Naive thymus-derived CD8-positive, alpha-beta T cell (primary cell): ENCODE data around the gene UFSP2. TPM values are rescaled to one million over a fixed set of nuclear protein-coding genes. Genes with fewer than 3 reads are reported as not detected.
A peak's percentile ranks its signal among the peaks of the same experiment; 100 is the strongest.

Experiments used
- ATAC-seq, 2 donors: fragments of 150-1000 bp; cut with Tn5 transposase in 1 of 2; sonication (Bioruptor Pico), chemical (Tn5 transposase) in 1 of 2; 1 replicate in 1 of 2; 2 replicates in 1 of 2; pipeline ENCODE4 v1.10.0; 2021; ENCODE audit warnings: mild to moderate bottlenecking in 2 of 2, moderate library complexity in 2 of 2
- POLR2A ChIA-PET: fragments of 350-600 bp; sonication (Branson Sonifier 250); formaldehyde crosslinking; loops from one replicate; lab custom pipeline; 2021; ENCODE audit warnings: antibody characterized with exemption; lab: Charles Lee
- DNase-seq, 10 donors: peaks; one replicate each; pipeline versions ENCODE4 v3.0.0 to v3.0.0-alpha.2; 2020 to 2022
- H3K27ac Mint-ChIP-seq, 10 donors: one replicate each; pipeline ENCODE4 v1.8.0; 2020 to 2022; ENCODE audit warnings: mild to moderate bottlenecking in 10 of 10, mixed read lengths in 10 of 10, moderate library complexity in 4 of 10, inconsistent platforms in 1 of 10
- H3K27me3 Mint-ChIP-seq, 5 donors: one replicate each; pipeline ENCODE4 v1.8.0; 2021 to 2022; ENCODE audit warnings: mixed read lengths in 5 of 5
- H3K36me3 Mint-ChIP-seq, 3 donors: one replicate each; pipeline ENCODE4 v1.8.0; 2020 to 2022; ENCODE audit warnings: mixed read lengths in 3 of 3, mild to moderate bottlenecking in 2 of 3, inconsistent platforms in 1 of 3
- H3K4me1 Mint-ChIP-seq, 4 donors: one replicate each; pipeline ENCODE4 v1.8.0; 2021 to 2022; ENCODE audit warnings: mixed read lengths in 4 of 4
- H3K4me3 Mint-ChIP-seq, 10 donors: one replicate each; pipeline ENCODE4 v1.8.0; 2020 to 2022; ENCODE audit warnings: mild to moderate bottlenecking in 10 of 10, mixed read lengths in 10 of 10, moderate library complexity in 6 of 10, inconsistent platforms in 1 of 10
- H3K9me3 Mint-ChIP-seq, 9 donors: one replicate each; pipeline ENCODE4 v1.8.0; 2020 to 2022; ENCODE audit warnings: mixed read lengths in 9 of 9, mild to moderate bottlenecking in 3 of 9, inconsistent platforms in 1 of 9, moderate library complexity in 1 of 9
- polyA plus RNA-seq, 3 donors: library from polyadenylated mRNA; unstranded; fragments of 300-500 nt; fragmentation: Illumina TruSeq; gene quantifications; one replicate each; pipeline ENCODE4 v1.2.3, GENCODE V29; 2021
- total RNA-seq, 8 experiments: library from RNA in 2 of 8; stranded (reverse) in 2 of 8; gene quantifications; one replicate each; pipeline ENCODE4 v1.2.3 and lab custom pipeline; 2021 to 2026

UFSP2 gene
- total RNA-seq (10 to 100 TPM; 22.9 to 34.8 TPM), polyA plus RNA-seq (10 to 100 TPM; 34.7 to 53.9 (median 45.2) TPM), total RNA-seq (lab: John Stamatoyannopoulos, UW) (15.6 to 34.8 (median 24.7) reads per million in 6 experiments)

DNA sequence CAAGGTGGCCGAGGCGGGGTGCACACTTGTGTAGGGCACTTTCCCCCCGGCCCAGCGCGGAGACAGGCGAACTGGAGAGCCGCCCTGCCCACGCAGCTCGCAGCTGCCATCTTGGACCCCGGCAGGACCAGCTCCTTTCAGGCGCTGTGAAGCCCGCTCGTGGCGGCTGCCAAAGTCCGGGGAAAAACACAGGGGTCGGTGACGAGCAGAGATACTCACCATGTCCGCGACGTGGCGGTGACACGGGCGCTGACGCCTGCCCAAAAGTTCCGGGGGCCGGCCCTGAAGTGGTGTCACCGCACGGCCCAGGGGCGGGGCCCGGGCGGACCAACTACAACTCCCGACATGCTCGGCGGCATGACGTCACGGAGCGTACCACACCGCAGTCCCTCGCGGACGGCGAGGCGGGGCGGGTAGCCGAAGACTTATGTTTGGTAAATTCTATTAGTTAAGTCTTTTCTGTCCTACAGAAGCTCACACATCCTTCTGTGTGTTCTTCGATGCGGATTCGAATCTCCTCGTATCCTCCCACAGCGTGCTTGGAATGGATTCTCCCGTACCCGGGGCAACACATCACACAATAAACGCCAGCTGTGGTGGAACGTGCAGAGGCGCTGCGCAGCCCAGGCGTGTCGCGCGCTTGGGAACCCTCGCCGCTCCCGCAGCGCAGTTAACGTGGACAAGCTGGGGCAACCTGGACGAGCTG, at the start of gene UFSP2:
UFSP2 (minus strand) TSS at position 318 of the 706 bp plus-strand sequence; CDS start at position 222, 96 bp downstream.
- peak within 1 kb of the TSS; percentile 95 to 100 (median 100) for H3K27ac Mint-ChIP-seq
- POLR2A ChIA-PET: interaction anchor here (0.6 to 3.0 kb wide), 9 partner anchors 23 to 692 kb away, joined by 3 to 45 read pairs (median 4); partner anchors contain the start of genes ANKRD37, CCDC110, CENPU and LRP2BP
- H3K27me3 Mint-ChIP-seq: peaks cover 0 to 5% (median 0%) of the 10 kb centered on the region in 5 donors
- peak; percentile 79 to 98 (median 90) for DNase-seq
- peaks cover 5 to 14% (median 6%) of the 10 kb centered on the region in 3 donors for H3K36me3 Mint-ChIP-seq
- peaks cover 22 to 39% (median 35%) of the 10 kb centered on the region in 4 donors for H3K4me1 Mint-ChIP-seq
- H3K9me3 Mint-ChIP-seq: no peaks in the 10 kb centered on the region
- ATAC-seq: peak; percentile 86 to 87
- H3K4me3 Mint-ChIP-seq: peak within 1 kb of the TSS; percentile 82 to 94 (median 90)

- H3K36me3 Mint-ChIP-seq: no peaks in the 10 kb centered on the region
- DNase-seq: no peak
- H3K27ac Mint-ChIP-seq: no peak overlapping the region
- H3K4me1 Mint-ChIP-seq: peaks cover 10 to 21% (median 16%) of the 10 kb centered on the region in 4 donors
- POLR2A ChIA-PET: interaction anchor here (0.7 kb wide), 1 partner anchor 18 kb away, joined by 3 read pairs; no protein-coding TSS in a partner anchor
- H3K9me3 Mint-ChIP-seq: no peaks in the 10 kb centered on the region
- ATAC-seq: no peak
- no peak overlapping the region for H3K4me3 Mint-ChIP-seq
- peaks cover 7 to 21% (median 15%) of the 10 kb centered on the region in 5 donors for H3K27me3 Mint-ChIP-seq
Measured at GRCh38 chr4:185473247-185473646, 47.5 kb upstream of the UFSP2 start.

DNA sequence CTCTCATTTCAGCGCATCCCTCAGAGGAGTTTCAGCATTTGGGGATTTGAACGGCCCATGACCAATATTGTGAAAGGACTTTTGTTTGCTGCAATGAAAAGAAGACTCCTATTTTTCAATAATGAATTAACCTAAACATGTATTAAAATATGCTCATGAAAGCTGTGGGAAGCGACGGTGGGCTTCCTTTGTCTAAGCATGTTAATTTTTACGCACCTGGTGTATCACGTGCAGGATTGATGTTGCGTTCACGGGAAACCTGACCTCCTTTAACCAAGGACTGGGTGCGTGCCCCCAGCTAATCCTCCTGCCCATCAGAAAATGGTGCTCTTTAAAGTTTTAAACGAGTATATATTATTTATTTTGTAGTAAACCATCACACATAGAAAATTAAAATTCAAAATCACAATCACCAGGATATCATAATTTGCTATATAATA, 46.4 kb upstream of the UFSP2 start:
- ATAC-seq (no peak), DNase-seq (no peak)
- Mint-ChIP-seq H3K9me3 (no peaks in the 10 kb centered on the region), H3K4me3 (peak overlapping the region; percentile 82 to 96 (median 92)), H3K4me1 (peaks cover 10 to 21% (median 16%) of the 10 kb centered on the region in 4 donors), H3K36me3 (no peaks in the 10 kb centered on the region), H3K27me3 (peaks cover 5 to 12% (median 9%) of the 10 kb centered on the region in 5 donors), H3K27ac (peak overlapping the region in 8 of 10 donors; percentile 10 to 90 (median 62))
- POLR2A ChIA-PET: interaction anchor here (1.7 to 1.8 kb wide), 2 partner anchors 46 to 76 kb away, joined by 6 to 8 read pairs; partner anchors contain the start of genes ANKRD37, LRP2BP and UFSP2

- Mint-ChIP-seq H3K9me3 (no peaks in the 10 kb centered on the region), H3K4me1 (peaks cover 10 to 21% (median 16%) of the 10 kb centered on the region in 4 donors), H3K27me3 (peaks cover 0 to 6% (median 3%) of the 10 kb centered on the region in 5 donors), H3K36me3 (no peaks in the 10 kb centered on the region), H3K4me3 (peak within 1 kb of the TSS; percentile 82 to 96 (median 92)), H3K27ac (peak within 1 kb of the TSS; percentile 31 to 92 (median 88))
- ATAC-seq: peak; percentile 82 to 86
- POLR2A ChIA-PET: interaction anchor here (1.7 to 1.8 kb wide), 2 partner anchors 45 to 75 kb away, joined by 6 to 8 read pairs; partner anchors contain the start of genes ANKRD37, LRP2BP and UFSP2
- peak; percentile 75 to 95 (median 86) for DNase-seq
Measured at GRCh38 chr4:185471235-185472102, 45.7 kb upstream of the UFSP2 start, which contains the start of gene CCDC110. Gene CCDC110, minus strand, starts transcription at chr4:185471733. Its CDS starts 50 bp downstream, at chr4:185471683.

DNA sequence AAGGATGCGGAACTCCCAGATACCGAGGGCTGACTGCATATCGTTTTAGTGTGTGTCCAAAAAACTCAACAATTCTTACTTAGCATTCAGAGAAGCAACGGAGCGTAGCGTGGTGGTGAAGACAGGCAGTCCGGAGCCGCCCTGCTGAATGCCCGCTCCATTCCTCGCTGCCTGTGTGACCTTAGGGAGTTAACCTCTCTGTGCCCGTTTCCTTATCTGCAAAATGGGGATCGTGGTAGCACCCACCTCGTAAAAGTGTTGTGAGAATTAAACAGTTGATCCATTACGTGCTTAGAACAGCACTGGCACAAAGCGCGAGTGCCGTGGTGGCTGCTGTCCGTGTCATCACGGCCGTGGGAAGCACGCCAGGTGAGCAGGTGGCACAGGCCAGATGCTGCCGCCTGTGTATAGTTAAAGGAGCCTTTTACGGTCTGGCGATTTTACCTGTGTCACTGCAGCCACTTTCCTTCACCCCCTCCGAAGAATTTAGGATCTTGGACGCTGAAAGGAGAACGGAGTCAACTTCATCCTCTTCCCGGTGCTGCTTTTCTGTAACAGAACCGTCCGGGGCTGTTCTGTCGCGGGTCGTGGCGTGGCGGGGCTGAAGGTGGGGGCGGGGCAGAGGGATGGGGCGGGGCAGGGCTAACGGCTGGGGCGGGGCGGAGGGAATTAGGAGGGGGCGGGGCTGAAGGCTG, 44.9 kb upstream of the UFSP2 start:
- no peaks in the 10 kb centered on the region for H3K36me3 Mint-ChIP-seq
- POLR2A ChIA-PET: no interaction called here
- H3K27me3 Mint-ChIP-seq: peaks cover 0 to 6% (median 0%) of the 10 kb centered on the region in 5 donors
- peak overlapping the region; percentile 79 to 96 (median 87) for H3K4me3 Mint-ChIP-seq
- DNase-seq (peak in 7 of 10 donors; percentile 47 to 76 (median 64)), ATAC-seq (peak; percentile 44 to 56)
- H3K27ac Mint-ChIP-seq: peak overlapping the region; percentile 3 to 92 (median 86)
- peaks cover 10 to 21% (median 16%) of the 10 kb centered on the region in 4 donors for H3K4me1 Mint-ChIP-seq
- no peaks in the 10 kb centered on the region for H3K9me3 Mint-ChIP-seq

GRCh38 chr4:185469580-185470154, 43.9 kb upstream of the UFSP2 start:
- peak overlapping the region in 9 of 10 donors; percentile 3 to 91 (median 49) for H3K27ac Mint-ChIP-seq

GRCh38 chr4:185468999-185469398, 43.2 kb upstream of the UFSP2 start:
- POLR2A ChIA-PET: no interaction called here
- H3K27ac Mint-ChIP-seq: peak overlapping the region in 4 of 10 donors; percentile 3 to 86 (median 21)
- no peaks in the 10 kb centered on the region for H3K9me3 Mint-ChIP-seq
- no peaks in the 10 kb centered on the region for H3K36me3 Mint-ChIP-seq
- DNase-seq: no peak
- peaks cover 10 to 21% (median 16%) of the 10 kb centered on the region in 4 donors for H3K4me1 Mint-ChIP-seq
- no peak for ATAC-seq
- H3K27me3 Mint-ChIP-seq: peaks cover 0 to 2% (median 0%) of the 10 kb centered on the region in 5 donors
- H3K4me3 Mint-ChIP-seq: no peak overlapping the region

More at GRCh38 chr4:185469580-185470154, 43.9 kb upstream of the UFSP2 start:
- DNase-seq (peak in 3 of 10 donors; percentile 5 to 12 (median 5)), ATAC-seq (peak in 1 of 2 donors; percentile 14)
- peak overlapping the region in 2 of 10 donors; percentile 31 to 92 for H3K4me3 Mint-ChIP-seq
- H3K9me3 Mint-ChIP-seq: no peaks in the 10 kb centered on the region
- POLR2A ChIA-PET: no interaction called here
- peaks cover 0 to 5% (median 0%) of the 10 kb centered on the region in 5 donors for H3K27me3 Mint-ChIP-seq
- no peaks in the 10 kb centered on the region for H3K36me3 Mint-ChIP-seq
- peaks cover 10 to 21% (median 16%) of the 10 kb centered on the region in 4 donors for H3K4me1 Mint-ChIP-seq

DNA sequence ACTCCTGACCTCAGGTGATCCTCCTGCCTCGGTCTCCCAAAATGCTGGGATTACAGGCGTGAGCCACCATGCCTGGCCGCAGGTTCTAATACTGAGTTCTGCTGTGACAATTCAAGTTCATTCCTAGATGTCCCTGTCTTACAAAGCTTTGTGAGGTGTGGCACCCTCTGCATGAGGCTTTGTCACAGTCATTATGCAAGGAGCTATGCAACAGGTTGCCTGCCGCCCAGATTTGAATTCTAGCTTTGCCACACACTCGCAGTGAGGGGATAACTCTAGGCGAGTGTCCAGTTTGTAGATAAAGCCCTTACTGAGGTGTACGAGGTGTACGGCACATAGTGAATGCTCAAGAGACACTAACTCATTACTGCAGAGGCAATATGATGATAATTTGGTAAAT, 42.2 kb upstream of the UFSP2 start:
- no peak overlapping the region for H3K4me3 Mint-ChIP-seq
- H3K27ac Mint-ChIP-seq: no peak overlapping the region
- peaks cover 0 to 2% (median 0%) of the 10 kb centered on the region in 5 donors for H3K27me3 Mint-ChIP-seq
- POLR2A ChIA-PET: no interaction called here
- no peak for ATAC-seq
- no peaks in the 10 kb centered on the region for H3K9me3 Mint-ChIP-seq
- no peak for DNase-seq
- H3K4me1 Mint-ChIP-seq: peaks cover 10 to 21% (median 16%) of the 10 kb centered on the region in 4 donors
- H3K36me3 Mint-ChIP-seq: no peaks in the 10 kb centered on the region

DNA sequence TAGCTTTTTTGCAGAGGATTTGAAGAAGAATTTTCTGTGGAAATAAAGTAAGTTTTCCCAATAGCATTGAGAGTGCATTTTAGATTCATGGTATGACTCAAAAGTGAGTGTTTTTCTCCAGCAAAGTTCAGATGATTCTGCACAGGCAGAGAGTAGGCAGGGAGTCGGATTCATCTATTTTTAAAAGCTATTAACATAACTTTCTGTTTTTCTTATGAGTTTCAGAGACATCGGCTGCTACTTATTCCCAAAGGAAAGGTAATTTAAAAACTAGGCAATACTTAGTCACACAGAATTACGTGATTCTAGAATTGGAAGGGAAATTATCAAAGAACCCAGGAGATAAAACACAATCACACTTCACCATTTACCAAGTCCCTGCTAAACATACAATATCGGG, 41.3 kb upstream of the UFSP2 start:
- no peak for DNase-seq
- peaks cover 0 to 2% (median 0%) of the 10 kb centered on the region in 5 donors for H3K27me3 Mint-ChIP-seq
- H3K27ac Mint-ChIP-seq: no peak overlapping the region
- POLR2A ChIA-PET: no interaction called here
- H3K4me1 Mint-ChIP-seq: peaks cover 10 to 19% (median 15%) of the 10 kb centered on the region in 4 donors
- H3K9me3 Mint-ChIP-seq: no peaks in the 10 kb centered on the region
- no peak for ATAC-seq
- no peaks in the 10 kb centered on the region for H3K36me3 Mint-ChIP-seq
- no peak overlapping the region for H3K4me3 Mint-ChIP-seq

DNA sequence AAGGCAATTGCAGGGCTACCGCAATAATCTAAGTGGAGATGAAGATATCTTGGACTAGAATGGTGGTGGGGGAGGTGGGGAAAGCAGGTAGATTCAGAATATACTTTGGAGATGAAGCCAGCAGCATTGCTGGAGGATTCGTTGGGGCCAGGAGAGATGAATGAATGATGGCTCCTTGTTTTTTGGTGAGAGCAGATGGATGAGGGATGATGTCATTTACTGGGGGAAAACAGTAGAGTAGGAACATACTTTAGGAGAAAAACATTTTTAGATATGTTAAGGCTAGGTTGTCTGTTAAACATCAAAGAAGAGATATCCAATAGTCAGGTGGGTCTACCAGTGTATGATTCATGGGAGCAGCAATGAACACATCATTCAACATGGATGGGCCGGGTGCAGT, 39.9 kb upstream of the UFSP2 start:
- Mint-ChIP-seq H3K27me3 (peaks cover 0 to 8% (median 2%) of the 10 kb centered on the region in 5 donors), H3K36me3 (peaks cover 0 to under 1% (median 0%) of the 10 kb centered on the region in 3 donors), H3K27ac (no peak overlapping the region), H3K4me1 (peaks cover 9 to 13% (median 11%) of the 10 kb centered on the region in 4 donors), H3K4me3 (no peak overlapping the region), H3K9me3 (no peaks in the 10 kb centered on the region)
- ATAC-seq (no peak), DNase-seq (no peak)
- POLR2A ChIA-PET: no interaction called here

DNA sequence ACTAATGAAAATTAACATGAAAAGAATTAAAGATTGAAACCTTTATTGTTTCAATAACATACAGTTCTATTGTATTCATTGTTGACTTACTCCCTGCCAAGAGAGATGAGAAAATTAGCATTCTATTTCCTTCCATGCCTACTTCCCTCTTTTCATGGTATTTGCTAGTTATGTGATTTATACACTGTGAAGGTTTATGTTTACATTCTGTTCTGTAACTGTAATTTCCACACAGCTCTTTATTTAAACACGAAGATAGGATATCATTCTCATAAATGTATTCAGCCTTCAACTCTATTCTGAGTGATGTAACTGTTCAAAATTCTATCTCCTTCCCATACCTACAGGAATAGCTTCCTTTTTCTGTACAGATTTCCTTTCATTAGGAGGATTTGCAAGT, 39.1 kb upstream of the UFSP2 start:
- POLR2A ChIA-PET: no interaction called here
- Mint-ChIP-seq H3K36me3 (peaks cover 0 to 7% (median 0%) of the 10 kb centered on the region in 3 donors), H3K4me1 (peaks cover 5 to 7% (median 6%) of the 10 kb centered on the region in 4 donors), H3K4me3 (no peak overlapping the region), H3K27ac (no peak overlapping the region), H3K9me3 (no peaks in the 10 kb centered on the region), H3K27me3 (peaks cover 0 to 13% (median 5%) of the 10 kb centered on the region in 5 donors)
- DNase-seq (no peak), ATAC-seq (no peak)
